HG03575 (cell line): ENCODE data around the gene C22orf42.
"Not testable (repeated sequence)": the region's sequence is repeated elsewhere in the genome, so short reads cannot be mapped to it uniquely, and the experiment has no call there.

Source experiments
- ATAC-seq: cut with Tn5 transposase; IDR thresholded peaks from one replicate; pipeline ENCODE4 v1.9.1; 2021; ENCODE audit not compliant: unreplicated experiment, insufficient number of reproducible peaks, low FRiP score; ENCODE audit errors: extremely low read depth

C22orf42 gene

GRCh38 chr22:32193346-32193745 lies 34.2 kb upstream of the C22orf42 start:
- not testable (repeated sequence) for ATAC-seq

GRCh38 chr22:32191021-32191420 lies 31.9 kb upstream of the C22orf42 start:
- not testable (repeated sequence) for ATAC-seq

- ATAC-seq = no peak
Observed at GRCh38 chr22:32185821-32186220, 26.7 kb upstream of the C22orf42 start.

- no peak for ATAC-seq
Observed at GRCh38 chr22:32183625-32184024, 24.5 kb upstream of the C22orf42 start.

- no peak for ATAC-seq
Observed at GRCh38 chr22:32181043-32181442, 21.9 kb upstream of the C22orf42 start.

GRCh38 chr22:32177221-32177765 lies 18.2 kb upstream of the C22orf42 start:
- ATAC-seq = no peak

GRCh38 chr22:32175683-32176644 lies 16.9 kb upstream of the C22orf42 start:
- ATAC-seq = no peak

- ATAC-seq = no peak
Observed at GRCh38 chr22:32175115-32175514, 16.0 kb upstream of the C22orf42 start.

GRCh38 chr22:32165681-32166080 lies 6.6 kb upstream of the C22orf42 start:
- no peak for ATAC-seq

- ATAC-seq = no peak
Observed at GRCh38 chr22:32164075-32164860, 5.2 kb upstream of the C22orf42 start.

- not testable (repeated sequence) for ATAC-seq
Observed at GRCh38 chr22:32160411-32160810, 1.3 kb upstream of the C22orf42 start.

GRCh38 chr22:32157632-32158031 lies 1.5 kb downstream of the C22orf42 start:
- not testable (repeated sequence) for ATAC-seq

- ATAC-seq = not testable (repeated sequence)
Observed at GRCh38 chr22:32154727-32155126, 4.4 kb downstream of the C22orf42 start.

GRCh38 chr22:32151641-32152040 lies 7.5 kb downstream of the C22orf42 start:
- not testable (repeated sequence) for ATAC-seq

- not testable (repeated sequence) for ATAC-seq
Observed at GRCh38 chr22:32150647-32151046, 8.5 kb downstream of the C22orf42 start.

- ATAC-seq = not testable (repeated sequence)
Observed at GRCh38 chr22:32148372-32148771, 10.7 kb downstream of the C22orf42 start.

GRCh38 chr22:32147128-32147527 lies 12.0 kb downstream of the C22orf42 start:
- not testable (repeated sequence) for ATAC-seq

GRCh38 chr22:32144496-32145274 lies 14.4 kb downstream of the C22orf42 start:
- no peak for ATAC-seq

GRCh38 chr22:32142600-32142999 lies 16.5 kb downstream of the C22orf42 start:
- no peak for ATAC-seq
